Endothelial cell of umbilical vein (primary cell): Measurements from ENCODE around the gene HMGN2. TPM values are rescaled to one million over a fixed set of nuclear protein-coding genes. Genes with fewer than 3 reads are reported as not detected.

Source experiments
- BruUV-seq: library from RNA; stranded (reverse); fragments of 400-500 nt; replicated peaks from 2 replicates; lab custom pipeline; 2021; lab: Mats Ljungman, UMichigan
- CTCF ChIA-PET: fragments of 300-600, 350-600 bp; sonication (Branson Sonifier 250); formaldehyde crosslinking; loops from one replicate; lab custom pipeline; 2021; ENCODE audit warnings: antibody characterized with exemption, inconsistent platforms; lab: Charles Lee
- POLR2A ChIA-PET: fragments of 300-600, 350-600 bp; sonication (Branson Sonifier 250); formaldehyde crosslinking; loops from one replicate; lab custom pipeline; 2021; ENCODE audit warnings: antibody characterized with exemption, inconsistent platforms; lab: Charles Lee
- DNase-seq: peaks from one replicate; pipeline ENCODE4 v3.0.0-alpha.2; 2011; ENCODE audit warnings: low read depth, low spot score
- FAIRE-seq: peaks from 2 replicates; lab custom pipeline; 2011; peaks lifted over from hg19 to GRCh38; lab: Jason Lieb, UNC
- H2AFZ ChIP-seq: 2 replicates; pipeline ENCODE4 v1.6.0; 2012; ENCODE audit warnings: low read depth, low read length, control low read depth, inconsistent platforms
- H3K27ac ChIP-seq: 2 replicates; pipeline ENCODE4 v1.5.1; 2011; ENCODE audit warnings: low read depth, mild to moderate bottlenecking, control low read depth, low read length, moderate library complexity; ENCODE audit not compliant: insufficient read depth
- H3K27me3 ChIP-seq, 2 experiments: 2 replicates each; pipeline versions ENCODE4 v1.6.0 to v1.6.1; 2011; ENCODE audit warnings: low read length in 2 of 2, mixed read lengths in 1 of 2; ENCODE audit not compliant: control insufficient read depth in 2 of 2, insufficient read depth in 2 of 2
- H3K36me3 ChIP-seq, 2 experiments: 2 replicates in 1 of 2; 3 replicates in 1 of 2; pipeline ENCODE4 v1.5.1; 2011; ENCODE audit warnings: low read length in 2 of 2, mild to moderate bottlenecking in 1 of 2, moderate library complexity in 1 of 2; ENCODE audit not compliant: control insufficient read depth in 2 of 2, insufficient read depth in 2 of 2; ENCODE audit errors: extremely low read depth in 1 of 2
- H3K4me1 ChIP-seq: 3 replicates; pipeline ENCODE4 v1.5.1; 2011; ENCODE audit warnings: mild to moderate bottlenecking, low read length; ENCODE audit not compliant: control insufficient read depth, insufficient read depth; ENCODE audit errors: extremely low read depth
- H3K4me2 ChIP-seq: 2 replicates; pipeline ENCODE4 v1.6.1; 2011; ENCODE audit warnings: low read length, control low read depth, mixed read lengths; ENCODE audit not compliant: insufficient read depth
- H3K4me3 ChIP-seq, 3 experiments: fragments of 200-600 bp in 1 of 3; sonication (generic), shearing (Covaris generic) in 1 of 3; replicated peaks in 1 of 3; 2 replicates each; pipeline ENCODE4 v1.5.1; 2011 to 2016; ENCODE audit warnings: control low read depth in 3 of 3, low read length in 3 of 3, mild to moderate bottlenecking in 2 of 3, inconsistent platforms in 1 of 3, low read depth in 1 of 3, moderate library complexity in 1 of 3; ENCODE audit not compliant: insufficient read depth in 1 of 3
- H3K79me2 ChIP-seq: 2 replicates; pipeline ENCODE4 v1.6.0; 2012; ENCODE audit warnings: low read length, inconsistent platforms; ENCODE audit not compliant: control insufficient read depth, insufficient read depth
- H3K9ac ChIP-seq: replicated peaks from 2 replicates; pipeline ENCODE3; 2011; ENCODE audit warnings: low read length, control low read depth; ENCODE audit not compliant: insufficient read depth; ENCODE audit errors: extremely low read depth
- H3K9me1 ChIP-seq: replicated peaks from 3 replicates; pipeline ENCODE4 v1.6.0; 2011; ENCODE audit warnings: mild to moderate bottlenecking, low read length; ENCODE audit not compliant: control insufficient read depth, insufficient read depth; ENCODE audit errors: extremely low read depth
- H3K9me3 ChIP-seq: replicated peaks from 2 replicates; pipeline ENCODE4 v1.5.1; 2012; ENCODE audit warnings: low read length, inconsistent platforms; ENCODE audit not compliant: control insufficient read depth, insufficient read depth
- H4K20me1 ChIP-seq: replicated peaks from 2 replicates; pipeline ENCODE3; 2011; ENCODE audit warnings: mild to moderate bottlenecking, low read length; ENCODE audit not compliant: control insufficient read depth, insufficient read depth; ENCODE audit errors: extremely low read depth
- EZH2 ChIP-seq: IDR thresholded peaks from 2 replicates; pipeline ENCODE4 v1.6.1; 2012; ENCODE audit warnings: borderline replicate concordance, low read depth, mild to moderate bottlenecking, moderate library complexity, low read length, inconsistent platforms; ENCODE audit not compliant: severe bottlenecking
- FOS ChIP-seq: IDR thresholded peaks from 2 replicates; pipeline ENCODE4 v1.6.1; 2011; ENCODE audit warnings: mild to moderate bottlenecking, low read length, moderate library complexity, borderline replicate concordance; ENCODE audit not compliant: insufficient read depth
- GATA2 ChIP-seq: IDR thresholded peaks from 2 replicates; pipeline ENCODE4 v1.7.0; 2011; ENCODE audit warnings: low read depth, mild to moderate bottlenecking, moderate library complexity, mixed read lengths, low read length; ENCODE audit not compliant: insufficient read length, insufficient read depth
- JUN ChIP-seq: IDR thresholded peaks from 2 replicates; pipeline ENCODE4 v1.6.1; 2011; ENCODE audit warnings: borderline replicate concordance, low read depth; ENCODE audit not compliant: insufficient read length, insufficient read depth
- MYC ChIP-seq: IDR thresholded peaks from one replicate; pipeline ENCODE4 v1.6.1; 2011; ENCODE audit warnings: mild to moderate bottlenecking, low read depth, low read length
- POLR2A ChIP-seq: IDR thresholded peaks from 2 replicates; pipeline ENCODE4 v1.6.1; 2012; ENCODE audit warnings: low read depth, mild to moderate bottlenecking, control low read depth, low read length
- POLR2AphosphoS5 ChIP-seq: IDR thresholded peaks from 2 replicates; pipeline ENCODE4 v1.6.1; 2012; ENCODE audit warnings: low read depth, mild to moderate bottlenecking, control low read depth, low read length, moderate library complexity; ENCODE audit not compliant: insufficient read depth
- dilution Hi-C: fragments of 300-500 bp; cut with MboI; formaldehyde crosslinking; loops from one replicate; pipeline ENCODE4 v1.15.0; 2019; ENCODE audit warnings: low sequenced_read_pairs; ENCODE audit not compliant: extremely low pct_ligation_motif_present
- intact Hi-C: fragments of 100-400 bp; cut with micrococcal nuclease; formaldehyde crosslinking; loops from one replicate; pipeline ENCODE4 v1.10.0; 2022
- polyA plus RNA-seq, 4 experiments: library from polyadenylated mRNA; depleted of rRNA in 3 of 4; stranded (reverse) in 3 of 4; unstranded in 1 of 4; fragments of >200 nt; gene quantifications; 2 replicates each; pipeline versions ENCODE4 v1.2.1 to v1.2.3, GENCODE V29; 2011 to 2012; ENCODE audit warnings: missing spikeins in 1 of 4
- total RNA-seq: library from RNA; stranded (reverse); gene quantifications from 2 replicates; pipeline ENCODE4 v1.2.3, GENCODE V29; 2021
- TF ChIP-seq, protein P1 (sequence below), 2 donors: IDR thresholded peaks; 1 replicate in 1 of 2; 2 replicates in 1 of 2; pipeline ENCODE4 v1.5.1; 2011; ENCODE audit warnings: low read length in 2 of 2, mild to moderate bottlenecking in 2 of 2, moderate library complexity in 2 of 2, control low read depth in 1 of 2, inconsistent platforms in 1 of 2, low read depth in 1 of 2; ENCODE audit not compliant: insufficient read depth in 1 of 2; ENCODE audit errors: extremely low read depth in 1 of 2
- TF ChIP-seq, protein P2 (sequence below): IDR thresholded peaks from 2 replicates; pipeline ENCODE4 v1.6.1; 2011; ENCODE audit not compliant: insufficient read depth, insufficient read length

The HMGN2 gene
- total and polyA plus RNA-seq, 2 donors (not counting 3 experiments of a cell fraction or from before 2014, with no cell fraction given): 240 to 580 TPM

DNA sequence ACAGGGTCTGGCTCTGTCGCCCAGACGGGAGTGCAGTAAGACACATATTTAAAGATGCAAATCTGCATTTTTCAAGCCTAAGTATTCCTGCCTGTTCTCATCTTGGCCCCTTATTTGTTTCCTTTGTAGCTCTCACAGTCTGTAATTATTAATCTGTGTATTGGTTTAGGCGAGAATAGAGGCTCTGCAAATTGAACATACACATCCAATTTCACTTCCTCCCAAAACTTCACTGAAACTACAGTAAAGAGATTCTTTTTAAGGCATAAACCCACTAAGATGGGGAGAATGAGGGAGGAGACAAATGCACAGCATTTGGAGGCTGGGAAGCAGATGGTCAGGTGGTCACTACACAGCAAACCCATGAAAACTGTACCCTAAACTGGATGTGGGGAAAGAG, 21.0 kb downstream of the HMGN2 start:
- no peak overlapping the region for H3K9ac ChIP-seq
- H4K20me1 ChIP-seq: no peaks in the 10 kb centered on the region
- intact Hi-C loops: no loop called here
- dilution Hi-C loops: no loop called here
- POLR2A ChIA-PET: no interaction called here
- TF ChIP-seq JUN (no peak), GATA2 (no peak), EZH2 (no peak), POLR2AphosphoS5 (no peak), FOS (no peak), POLR2A (no peak), MYC (no peak)
- TF ChIP-seq, protein P1, sequence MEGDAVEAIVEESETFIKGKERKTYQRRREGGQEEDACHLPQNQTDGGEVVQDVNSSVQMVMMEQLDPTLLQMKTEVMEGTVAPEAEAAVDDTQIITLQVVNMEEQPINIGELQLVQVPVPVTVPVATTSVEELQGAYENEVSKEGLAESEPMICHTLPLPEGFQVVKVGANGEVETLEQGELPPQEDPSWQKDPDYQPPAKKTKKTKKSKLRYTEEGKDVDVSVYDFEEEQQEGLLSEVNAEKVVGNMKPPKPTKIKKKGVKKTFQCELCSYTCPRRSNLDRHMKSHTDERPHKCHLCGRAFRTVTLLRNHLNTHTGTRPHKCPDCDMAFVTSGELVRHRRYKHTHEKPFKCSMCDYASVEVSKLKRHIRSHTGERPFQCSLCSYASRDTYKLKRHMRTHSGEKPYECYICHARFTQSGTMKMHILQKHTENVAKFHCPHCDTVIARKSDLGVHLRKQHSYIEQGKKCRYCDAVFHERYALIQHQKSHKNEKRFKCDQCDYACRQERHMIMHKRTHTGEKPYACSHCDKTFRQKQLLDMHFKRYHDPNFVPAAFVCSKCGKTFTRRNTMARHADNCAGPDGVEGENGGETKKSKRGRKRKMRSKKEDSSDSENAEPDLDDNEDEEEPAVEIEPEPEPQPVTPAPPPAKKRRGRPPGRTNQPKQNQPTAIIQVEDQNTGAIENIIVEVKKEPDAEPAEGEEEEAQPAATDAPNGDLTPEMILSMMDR (IDR thresholded peaks at IDR 0.05; ENCODE audit: extremely low read depth in 1 of 2, insufficient read depth in 1 of 2, low read depth in 1 of 2, low read length in 2 of 2): no peak
- TF ChIP-seq, protein P2, sequence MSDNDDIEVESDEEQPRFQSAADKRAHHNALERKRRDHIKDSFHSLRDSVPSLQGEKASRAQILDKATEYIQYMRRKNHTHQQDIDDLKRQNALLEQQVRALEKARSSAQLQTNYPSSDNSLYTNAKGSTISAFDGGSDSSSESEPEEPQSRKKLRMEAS: no peak
- H3K27me3 ChIP-seq: peaks cover 1 to 2% of the 10 kb centered on the region in 2 experiments
- H3K9me3 ChIP-seq: no peaks in the 10 kb centered on the region
- H3K4me1 ChIP-seq: no peaks in the 10 kb centered on the region
- H3K9me1 ChIP-seq: no peaks in the 10 kb centered on the region
- FAIRE-seq (no peak), DNase-seq (no peak)
- H2AFZ ChIP-seq: no peak overlapping the region
- CTCF ChIA-PET: no interaction called here
- no peaks in the 10 kb centered on the region for H3K36me3 ChIP-seq
- no peak overlapping the region for H3K27ac ChIP-seq
- H3K79me2 ChIP-seq: no peaks in the 10 kb centered on the region
- H3K4me3 ChIP-seq: no peak overlapping the region
- no TSS peak for BruUV-seq
- H3K4me2 ChIP-seq: no peak overlapping the region
